Measurements from ENCODE around the gene CDH13. TPM values are rescaled to one million over a fixed set of nuclear protein-coding genes. Genes with fewer than 3 reads are reported as not detected.

Gene CDH13
- total RNA-seq, 4 donors from 2014 or later = 3.1 to 13.5 (median 8.9) TPM

- no peaks in the 10 kb centered on the region for H3K9me3 ChIP-seq
- TF ChIP-seq CTCF (IDR thresholded peaks at IDR 0.05) = no peak
- TF ChIP-seq EP300 (IDR thresholded peaks at IDR 0.05) = no peak
- TF ChIP-seq POLR2AphosphoS5 (IDR thresholded peaks at IDR 0.05) = no peak
- no peak for TF ChIP-seq POLR2A (IDR thresholded peaks at IDR 0.05; ENCODE audit: low read depth)
- no peaks in the 10 kb centered on the region for H3K36me3 ChIP-seq
- DNase-seq (ENCODE audit: extremely low spot score) = no peak
- H3K4me3 ChIP-seq = no peak overlapping the region
- no peaks in the 10 kb centered on the region for H3K4me1 ChIP-seq
- no peak overlapping the region for H3K27ac ChIP-seq (replicated peaks in 1 of 4)
- intact Hi-C loops (cut with DNase I) = no loop called here
- H3K27me3 ChIP-seq = no peaks in the 10 kb centered on the region
- 84% methylated on average over 3 of the region's 3 CpGs for WGBS
These were observed 1094.9 kb downstream of the CDH13 start for GRCh38 chr16:83721676-83722075.

- DNase-seq (ENCODE audit: extremely low spot score) = no peak
- no peaks in the 10 kb centered on the region for H3K9me3 ChIP-seq
- H3K4me3 ChIP-seq = no peak overlapping the region
- TF ChIP-seq POLR2AphosphoS5 (IDR thresholded peaks at IDR 0.05) (no peak), POLR2A (IDR thresholded peaks at IDR 0.05; ENCODE audit: low read depth) (no peak), CTCF (IDR thresholded peaks at IDR 0.05) (no peak), EP300 (IDR thresholded peaks at IDR 0.05) (no peak)
- WGBS = 56% methylated on average over 6 of the region's 6 CpGs
- intact Hi-C loops (cut with DNase I) = no loop called here
- H3K27ac ChIP-seq (replicated peaks in 1 of 4) = no peak overlapping the region
- no peaks in the 10 kb centered on the region for H3K4me1 ChIP-seq
- no peaks in the 10 kb centered on the region for H3K36me3 ChIP-seq
- H3K27me3 ChIP-seq = no peaks in the 10 kb centered on the region
These were observed 1095.9 kb downstream of the CDH13 start for GRCh38 chr16:83722456-83723183.

- H3K4me1 ChIP-seq = no peaks in the 10 kb centered on the region
- H3K9me3 ChIP-seq = no peaks in the 10 kb centered on the region
- no peaks in the 10 kb centered on the region for H3K36me3 ChIP-seq
- H3K4me3 ChIP-seq = no peak overlapping the region
- intact Hi-C loops (cut with DNase I) = no loop called here
- no peak for DNase-seq (ENCODE audit: extremely low spot score)
- no peak for TF ChIP-seq CTCF (IDR thresholded peaks at IDR 0.05)
- no peak for TF ChIP-seq EP300 (IDR thresholded peaks at IDR 0.05)
- TF ChIP-seq POLR2A (IDR thresholded peaks at IDR 0.05; ENCODE audit: low read depth) = no peak
- no peak for TF ChIP-seq POLR2AphosphoS5 (IDR thresholded peaks at IDR 0.05)
- H3K27me3 ChIP-seq = no peaks in the 10 kb centered on the region
- WGBS = 83% methylated on average over 3 of the region's 3 CpGs
- H3K27ac ChIP-seq (replicated peaks in 1 of 4) = no peak overlapping the region
These were observed 1096.5 kb downstream of the CDH13 start for GRCh38 chr16:83723244-83723643.

- H3K27ac ChIP-seq (replicated peaks in 1 of 4) = no peak overlapping the region
These were observed 1097.1 kb downstream of the CDH13 start for GRCh38 chr16:83723901-83724300.

More at GRCh38 chr16:83723901-83724300, 1097.1 kb downstream of the CDH13 start:
- TF ChIP-seq CTCF (IDR thresholded peaks at IDR 0.05) (no peak), POLR2AphosphoS5 (IDR thresholded peaks at IDR 0.05) (no peak), EP300 (IDR thresholded peaks at IDR 0.05) (no peak), POLR2A (IDR thresholded peaks at IDR 0.05; ENCODE audit: low read depth) (no peak)
- no peaks in the 10 kb centered on the region for H3K9me3 ChIP-seq
- no peaks in the 10 kb centered on the region for H3K27me3 ChIP-seq
- H3K36me3 ChIP-seq = no peaks in the 10 kb centered on the region
- 92% methylated on average over 2 of the region's 2 CpGs for WGBS
- H3K4me1 ChIP-seq = no peaks in the 10 kb centered on the region
- DNase-seq (ENCODE audit: extremely low spot score) = no peak
- intact Hi-C loops (cut with DNase I) = no loop called here
- H3K4me3 ChIP-seq = no peak overlapping the region

All from esophagus muscularis mucosa (tissue), 4 donors.